GM12891 (cell line): ENCODE measurements around the gene TMEM132D.

Experiments used
- POLR2A ChIP-seq: IDR thresholded peaks from 2 replicates; pipeline ENCODE4 v1.6.1; 2011; ENCODE audit warnings: low read depth, low read length, control low read depth
- POLR2AphosphoS5 ChIP-seq: IDR thresholded peaks from 2 replicates; pipeline ENCODE4 v1.6.1; 2011; ENCODE audit warnings: low read depth, low read length, control low read depth
- POU2F2 ChIP-seq: IDR thresholded peaks from 2 replicates; pipeline ENCODE4 v1.6.1; 2011; ENCODE audit warnings: low read depth, mild to moderate bottlenecking, control low read depth, low read length, moderate library complexity
- TAF1 ChIP-seq: IDR thresholded peaks from 2 replicates; pipeline ENCODE4 v1.6.1; 2011; ENCODE audit warnings: low read depth, low read length, control low read depth

DNA sequence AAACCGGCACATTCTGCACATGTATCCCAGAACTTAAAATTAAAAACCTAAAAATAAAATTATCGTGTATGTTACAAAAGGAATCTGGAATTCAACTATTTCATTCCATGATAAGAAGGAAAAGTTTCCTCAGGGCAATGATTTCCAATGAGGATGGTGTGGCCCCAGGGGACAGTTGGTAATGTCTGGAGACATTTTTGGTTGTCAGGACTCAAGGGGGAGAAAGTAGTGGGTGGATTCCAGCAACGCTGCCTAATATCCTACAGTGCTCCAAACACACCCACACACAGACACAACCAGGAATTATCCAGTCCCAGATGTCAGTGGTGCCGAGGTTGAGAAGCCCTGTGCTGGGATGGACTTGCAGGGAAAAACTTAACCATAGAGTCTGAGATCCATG is 228.3 kb downstream of the TMEM132D start:
- no peak for TF ChIP-seq POLR2A
- no peak for TF ChIP-seq POLR2AphosphoS5
- TF ChIP-seq TAF1, result no peak
- no peak for TF ChIP-seq POU2F2
